GM23338 (cell line): ENCODE results near the gene TDRD7. TPM values are rescaled to one million over a fixed set of nuclear protein-coding genes. Genes with fewer than 3 reads are reported as not detected.

Experiments used
- ATAC-seq: fragments of 200-7000 bp; cut with Tn5 transposase; 3 replicates; pipeline ENCODE4 v1.9.1; 2020
- DNase-seq: peaks from one replicate; pipeline ENCODE4 v3.0.0-alpha.2; 2015; ENCODE audit warnings: low spot score
- H2AFZ ChIP-seq: fragments of 200-600 bp; sonication (generic); 2 replicates; pipeline ENCODE4 v1.8.0; 2016; ENCODE audit warnings: antibody characterized with exemption, mild to moderate bottlenecking, moderate library complexity
- H3F3A ChIP-seq: fragments of 200-600 bp; sonication (generic); replicated peaks from 2 replicates; pipeline ENCODE4 v1.8.0; 2017; ENCODE audit warnings: antibody characterized with exemption, mixed run types, low read depth
- H3K27ac ChIP-seq: fragments of 200-600 bp; sonication (generic); 2 replicates; pipeline ENCODE4 v1.6.1; 2016; ENCODE audit warnings: low read depth
- H3K27me3 ChIP-seq: fragments of 200-600 bp; sonication (generic); 2 replicates; pipeline ENCODE4 v1.8.0; 2016; ENCODE audit warnings: mild to moderate bottlenecking, mixed run types, moderate library complexity; ENCODE audit not compliant: insufficient read depth
- H3K36me3 ChIP-seq: fragments of 200-600 bp; sonication (generic); 2 replicates; pipeline ENCODE4 v1.8.0; 2016; ENCODE audit warnings: mild to moderate bottlenecking; ENCODE audit not compliant: insufficient read depth
- H3K4me1 ChIP-seq: fragments of 200-600 bp; sonication (generic); 2 replicates; pipeline ENCODE4 v1.8.0; 2016; ENCODE audit warnings: mild to moderate bottlenecking, moderate library complexity; ENCODE audit not compliant: insufficient read depth
- H3K4me2 ChIP-seq: fragments of 200-600 bp; sonication (generic); 2 replicates; pipeline ENCODE4 v1.7.1; 2017; ENCODE audit warnings: mixed run types
- H3K4me3 ChIP-seq: fragments of 200-600 bp; sonication (generic); 2 replicates; pipeline ENCODE4 v1.6.1; 2016; ENCODE audit warnings: mixed run types
- H3K79me2 ChIP-seq: fragments of 200-600 bp; sonication (generic); replicated peaks from 2 replicates; pipeline ENCODE4 v1.8.0; 2017; ENCODE audit warnings: mild to moderate bottlenecking; ENCODE audit not compliant: insufficient read depth
- H3K9me2 ChIP-seq: fragments of 200-600 bp; sonication (generic); 2 replicates; pipeline ENCODE4 v1.8.0; 2017; ENCODE audit not compliant: insufficient read depth
- H4K20me1 ChIP-seq: fragments of 200-600 bp; sonication (generic); replicated peaks from 2 replicates; pipeline ENCODE4 v1.8.0; 2017; ENCODE audit warnings: mild to moderate bottlenecking; ENCODE audit not compliant: insufficient read depth
- H3K27ac Mint-ChIP-seq: 2 replicates; pipeline ENCODE4 v1.8.0; 2020; ENCODE audit warnings: inconsistent platforms, mild to moderate bottlenecking, moderate library complexity, mixed read lengths
- H3K27me3 Mint-ChIP-seq: 3 replicates; pipeline ENCODE4 v1.8.0; 2022; ENCODE audit warnings: low read depth, mild to moderate bottlenecking, moderate library complexity, mixed read lengths, inconsistent platforms; ENCODE audit not compliant: insufficient read depth, poor library complexity
- H3K36me3 Mint-ChIP-seq: 3 replicates; pipeline ENCODE4 v1.8.0; 2021; ENCODE audit warnings: low read depth, mild to moderate bottlenecking, inconsistent platforms, moderate library complexity, mixed read lengths
- H3K4me1 Mint-ChIP-seq: 3 replicates; pipeline ENCODE4 v1.8.0; 2020; ENCODE audit warnings: mild to moderate bottlenecking, inconsistent platforms, mixed read lengths
- H3K4me3 Mint-ChIP-seq: 3 replicates; pipeline ENCODE4 v1.8.0; 2021; ENCODE audit warnings: moderate library complexity, mild to moderate bottlenecking, inconsistent platforms, mixed read lengths
- H3K9me3 Mint-ChIP-seq: 3 replicates; pipeline ENCODE4 v1.8.0; 2020; ENCODE audit warnings: moderate library complexity, mild to moderate bottlenecking, inconsistent platforms, mixed read lengths
- CREB1 ChIP-seq: fragments of 250-450 bp; sonication (Bioruptor Pico); IDR thresholded peaks from 2 replicates; pipeline ENCODE4 v1.5.0; 2020; ENCODE audit warnings: low read depth, mild to moderate bottlenecking, moderate library complexity
- EZH2 ChIP-seq: fragments of 200-600 bp; sonication (generic); IDR thresholded peaks from one replicate; pipeline ENCODE4 v1.8.0; 2017; ENCODE audit warnings: antibody characterized with exemption, mild to moderate bottlenecking, low read depth; ENCODE audit not compliant: unreplicated experiment
- JUNB ChIP-seq: IDR thresholded peaks from one replicate; pipeline ENCODE4 v1.6.1; 2016; ENCODE audit warnings: antibody characterized with exemption; ENCODE audit not compliant: unreplicated experiment
- STAT1 ChIP-seq: IDR thresholded peaks from one replicate; pipeline ENCODE4 v1.6.1; 2016; ENCODE audit warnings: antibody characterized with exemption; ENCODE audit not compliant: unreplicated experiment
- polyA plus RNA-seq: library from polyadenylated mRNA; unstranded; fragments of >200 nt; fragmentation: Nextera tagmentation; extraction: Ambion mirVana; gene quantifications from 2 replicates; pipeline ENCODE4 v1.2.1, GENCODE V29; 2016
- total RNA-seq: library from RNA; depleted of rRNA; stranded (reverse); fragments of >200 nt; shearing (Covaris generic); gene quantifications from 2 replicates; pipeline ENCODE4 v1.2.3, GENCODE V29; 2014
- TF ChIP-seq, protein P1 (sequence below): IDR thresholded peaks from one replicate; pipeline ENCODE4 v1.6.1; 2018; ENCODE audit warnings: antibody characterized with exemption; ENCODE audit not compliant: unreplicated experiment
- TF ChIP-seq, protein P2 (sequence below), 2 experiments: fragments of 200-600 bp in 1 of 2; sonication (generic) in 1 of 2; conservative IDR thresholded peaks; 2 replicates each; pipeline versions ENCODE4 v1.5.1 to v1.6.1; 2016 to 2017; ENCODE audit warnings: antibody characterized with exemption in 2 of 2, low read depth in 2 of 2, mild to moderate bottlenecking in 2 of 2, moderate library complexity in 1 of 2
- TF ChIP-seq, protein P3 (sequence below): fragments of 250-450 bp; sonication (Bioruptor Pico); IDR thresholded peaks from 2 replicates; pipeline ENCODE4 v1.5.0; 2020; ENCODE audit warnings: mild to moderate bottlenecking, moderate library complexity
- TF ChIP-seq, protein P4 (sequence below): IDR thresholded peaks from 2 replicates; pipeline ENCODE4 v1.6.1; 2016; ENCODE audit warnings: antibody characterized with exemption

TDRD7 gene
- total and polyA plus RNA-seq, 2 experiments from 2014 or later: 1.7 to 3.1 TPM

DNA sequence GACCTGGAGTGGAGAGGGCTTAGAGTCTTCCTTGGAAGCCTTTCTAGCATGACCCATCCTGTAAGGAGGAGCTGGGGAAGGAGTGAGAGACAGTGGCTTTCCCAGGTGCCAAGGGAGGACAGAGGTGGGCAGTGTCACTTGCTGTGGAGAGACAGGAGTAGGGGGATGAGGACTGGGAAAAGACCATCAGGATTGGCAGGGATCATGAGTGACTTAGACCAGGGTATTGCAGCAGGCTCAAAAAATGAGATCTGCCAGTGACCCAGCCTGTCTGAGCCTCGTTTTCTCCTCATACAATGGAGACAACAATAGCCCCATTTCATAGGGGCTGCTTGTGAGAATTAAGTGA, 91.9 kb downstream of the TDRD7 start (continued):
- TF ChIP-seq, protein P1, sequence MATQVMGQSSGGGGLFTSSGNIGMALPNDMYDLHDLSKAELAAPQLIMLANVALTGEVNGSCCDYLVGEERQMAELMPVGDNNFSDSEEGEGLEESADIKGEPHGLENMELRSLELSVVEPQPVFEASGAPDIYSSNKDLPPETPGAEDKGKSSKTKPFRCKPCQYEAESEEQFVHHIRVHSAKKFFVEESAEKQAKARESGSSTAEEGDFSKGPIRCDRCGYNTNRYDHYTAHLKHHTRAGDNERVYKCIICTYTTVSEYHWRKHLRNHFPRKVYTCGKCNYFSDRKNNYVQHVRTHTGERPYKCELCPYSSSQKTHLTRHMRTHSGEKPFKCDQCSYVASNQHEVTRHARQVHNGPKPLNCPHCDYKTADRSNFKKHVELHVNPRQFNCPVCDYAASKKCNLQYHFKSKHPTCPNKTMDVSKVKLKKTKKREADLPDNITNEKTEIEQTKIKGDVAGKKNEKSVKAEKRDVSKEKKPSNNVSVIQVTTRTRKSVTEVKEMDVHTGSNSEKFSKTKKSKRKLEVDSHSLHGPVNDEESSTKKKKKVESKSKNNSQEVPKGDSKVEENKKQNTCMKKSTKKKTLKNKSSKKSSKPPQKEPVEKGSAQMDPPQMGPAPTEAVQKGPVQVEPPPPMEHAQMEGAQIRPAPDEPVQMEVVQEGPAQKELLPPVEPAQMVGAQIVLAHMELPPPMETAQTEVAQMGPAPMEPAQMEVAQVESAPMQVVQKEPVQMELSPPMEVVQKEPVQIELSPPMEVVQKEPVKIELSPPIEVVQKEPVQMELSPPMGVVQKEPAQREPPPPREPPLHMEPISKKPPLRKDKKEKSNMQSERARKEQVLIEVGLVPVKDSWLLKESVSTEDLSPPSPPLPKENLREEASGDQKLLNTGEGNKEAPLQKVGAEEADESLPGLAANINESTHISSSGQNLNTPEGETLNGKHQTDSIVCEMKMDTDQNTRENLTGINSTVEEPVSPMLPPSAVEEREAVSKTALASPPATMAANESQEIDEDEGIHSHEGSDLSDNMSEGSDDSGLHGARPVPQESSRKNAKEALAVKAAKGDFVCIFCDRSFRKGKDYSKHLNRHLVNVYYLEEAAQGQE: no peak
- TF ChIP-seq, protein P2, sequence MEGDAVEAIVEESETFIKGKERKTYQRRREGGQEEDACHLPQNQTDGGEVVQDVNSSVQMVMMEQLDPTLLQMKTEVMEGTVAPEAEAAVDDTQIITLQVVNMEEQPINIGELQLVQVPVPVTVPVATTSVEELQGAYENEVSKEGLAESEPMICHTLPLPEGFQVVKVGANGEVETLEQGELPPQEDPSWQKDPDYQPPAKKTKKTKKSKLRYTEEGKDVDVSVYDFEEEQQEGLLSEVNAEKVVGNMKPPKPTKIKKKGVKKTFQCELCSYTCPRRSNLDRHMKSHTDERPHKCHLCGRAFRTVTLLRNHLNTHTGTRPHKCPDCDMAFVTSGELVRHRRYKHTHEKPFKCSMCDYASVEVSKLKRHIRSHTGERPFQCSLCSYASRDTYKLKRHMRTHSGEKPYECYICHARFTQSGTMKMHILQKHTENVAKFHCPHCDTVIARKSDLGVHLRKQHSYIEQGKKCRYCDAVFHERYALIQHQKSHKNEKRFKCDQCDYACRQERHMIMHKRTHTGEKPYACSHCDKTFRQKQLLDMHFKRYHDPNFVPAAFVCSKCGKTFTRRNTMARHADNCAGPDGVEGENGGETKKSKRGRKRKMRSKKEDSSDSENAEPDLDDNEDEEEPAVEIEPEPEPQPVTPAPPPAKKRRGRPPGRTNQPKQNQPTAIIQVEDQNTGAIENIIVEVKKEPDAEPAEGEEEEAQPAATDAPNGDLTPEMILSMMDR (conservative IDR thresholded peaks at IDR 0.05; ENCODE audit: low read depth in 2 of 2): no peak

DNA sequence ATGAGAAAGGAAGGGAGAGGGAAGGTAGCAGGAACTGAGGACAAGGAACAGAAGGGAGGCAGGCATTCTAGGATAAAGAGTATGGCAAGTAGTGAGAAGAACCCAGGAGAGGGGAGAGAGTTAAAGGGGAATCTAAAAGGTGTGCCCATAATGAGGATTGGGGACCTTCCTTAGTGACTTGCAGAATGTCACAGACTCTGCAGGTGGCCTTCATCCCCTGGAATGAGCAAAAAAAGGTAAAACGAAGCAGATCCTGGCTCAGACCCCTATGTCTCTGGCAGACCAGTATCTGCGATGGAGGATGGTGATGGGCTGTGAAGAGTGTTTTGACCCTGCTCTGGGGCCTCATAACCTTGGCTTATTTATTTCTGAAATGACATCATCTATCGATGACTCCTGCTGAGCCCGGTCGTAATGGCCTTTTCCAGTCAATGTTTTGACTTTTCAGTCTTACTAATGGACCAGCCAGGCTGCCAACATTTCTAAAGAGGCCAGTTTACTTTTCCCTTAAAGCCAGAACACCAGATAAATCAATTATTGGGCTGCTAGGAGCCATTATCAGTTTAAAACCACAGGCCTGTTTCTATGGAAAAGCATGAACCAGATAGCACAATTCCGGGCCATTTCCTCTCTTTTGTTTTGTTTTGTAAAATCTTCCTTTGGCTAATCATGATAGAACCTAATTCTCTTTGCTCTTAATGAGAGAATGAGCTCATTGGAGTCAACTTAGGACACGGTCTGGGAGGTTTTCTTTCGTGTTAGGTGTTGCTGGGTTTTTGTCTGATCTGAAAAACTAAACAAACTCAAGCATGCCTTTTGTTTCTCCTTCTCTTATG, 92.7 kb downstream of the TDRD7 start:
- no peak overlapping the region for H3K4me3 ChIP-seq
- H3K79me2 ChIP-seq: no peaks in the 10 kb centered on the region
- no peak for DNase-seq
- H3K36me3 Mint-ChIP-seq: peaks cover 2% of the 10 kb centered on the region; the same call in 1 of the 3 replicates
- no peaks in the 10 kb centered on the region for H3K9me2 ChIP-seq
- H3K9me3 Mint-ChIP-seq: no peaks in the 10 kb centered on the region
- peaks cover 11% of the 10 kb centered on the region for H3K4me1 ChIP-seq
- H3K4me2 ChIP-seq: no peak overlapping the region
- peaks cover 11% of the 10 kb centered on the region for H3K4me1 Mint-ChIP-seq
- no peaks in the 10 kb centered on the region for H4K20me1 ChIP-seq
- H3K27ac Mint-ChIP-seq: no peak overlapping the region
- H3K4me3 Mint-ChIP-seq: no peak overlapping the region; the same call in 2 of the 3 replicates
- peaks cover 42% of the 10 kb centered on the region for H3K27me3 Mint-ChIP-seq
- H3K27ac ChIP-seq: no peak overlapping the region
- no peaks in the 10 kb centered on the region; the same call in 1 of the 2 replicates for H3F3A ChIP-seq
- ATAC-seq: no peak
- H3K27me3 ChIP-seq: peaks cover 71% of the 10 kb centered on the region
- no peaks in the 10 kb centered on the region for H3K36me3 ChIP-seq
- H2AFZ ChIP-seq: no peak overlapping the region
- TF ChIP-seq, protein P2 (conservative IDR thresholded peaks at IDR 0.05; ENCODE audit: low read depth in 2 of 2): no peak
- TF ChIP-seq, protein P3, sequence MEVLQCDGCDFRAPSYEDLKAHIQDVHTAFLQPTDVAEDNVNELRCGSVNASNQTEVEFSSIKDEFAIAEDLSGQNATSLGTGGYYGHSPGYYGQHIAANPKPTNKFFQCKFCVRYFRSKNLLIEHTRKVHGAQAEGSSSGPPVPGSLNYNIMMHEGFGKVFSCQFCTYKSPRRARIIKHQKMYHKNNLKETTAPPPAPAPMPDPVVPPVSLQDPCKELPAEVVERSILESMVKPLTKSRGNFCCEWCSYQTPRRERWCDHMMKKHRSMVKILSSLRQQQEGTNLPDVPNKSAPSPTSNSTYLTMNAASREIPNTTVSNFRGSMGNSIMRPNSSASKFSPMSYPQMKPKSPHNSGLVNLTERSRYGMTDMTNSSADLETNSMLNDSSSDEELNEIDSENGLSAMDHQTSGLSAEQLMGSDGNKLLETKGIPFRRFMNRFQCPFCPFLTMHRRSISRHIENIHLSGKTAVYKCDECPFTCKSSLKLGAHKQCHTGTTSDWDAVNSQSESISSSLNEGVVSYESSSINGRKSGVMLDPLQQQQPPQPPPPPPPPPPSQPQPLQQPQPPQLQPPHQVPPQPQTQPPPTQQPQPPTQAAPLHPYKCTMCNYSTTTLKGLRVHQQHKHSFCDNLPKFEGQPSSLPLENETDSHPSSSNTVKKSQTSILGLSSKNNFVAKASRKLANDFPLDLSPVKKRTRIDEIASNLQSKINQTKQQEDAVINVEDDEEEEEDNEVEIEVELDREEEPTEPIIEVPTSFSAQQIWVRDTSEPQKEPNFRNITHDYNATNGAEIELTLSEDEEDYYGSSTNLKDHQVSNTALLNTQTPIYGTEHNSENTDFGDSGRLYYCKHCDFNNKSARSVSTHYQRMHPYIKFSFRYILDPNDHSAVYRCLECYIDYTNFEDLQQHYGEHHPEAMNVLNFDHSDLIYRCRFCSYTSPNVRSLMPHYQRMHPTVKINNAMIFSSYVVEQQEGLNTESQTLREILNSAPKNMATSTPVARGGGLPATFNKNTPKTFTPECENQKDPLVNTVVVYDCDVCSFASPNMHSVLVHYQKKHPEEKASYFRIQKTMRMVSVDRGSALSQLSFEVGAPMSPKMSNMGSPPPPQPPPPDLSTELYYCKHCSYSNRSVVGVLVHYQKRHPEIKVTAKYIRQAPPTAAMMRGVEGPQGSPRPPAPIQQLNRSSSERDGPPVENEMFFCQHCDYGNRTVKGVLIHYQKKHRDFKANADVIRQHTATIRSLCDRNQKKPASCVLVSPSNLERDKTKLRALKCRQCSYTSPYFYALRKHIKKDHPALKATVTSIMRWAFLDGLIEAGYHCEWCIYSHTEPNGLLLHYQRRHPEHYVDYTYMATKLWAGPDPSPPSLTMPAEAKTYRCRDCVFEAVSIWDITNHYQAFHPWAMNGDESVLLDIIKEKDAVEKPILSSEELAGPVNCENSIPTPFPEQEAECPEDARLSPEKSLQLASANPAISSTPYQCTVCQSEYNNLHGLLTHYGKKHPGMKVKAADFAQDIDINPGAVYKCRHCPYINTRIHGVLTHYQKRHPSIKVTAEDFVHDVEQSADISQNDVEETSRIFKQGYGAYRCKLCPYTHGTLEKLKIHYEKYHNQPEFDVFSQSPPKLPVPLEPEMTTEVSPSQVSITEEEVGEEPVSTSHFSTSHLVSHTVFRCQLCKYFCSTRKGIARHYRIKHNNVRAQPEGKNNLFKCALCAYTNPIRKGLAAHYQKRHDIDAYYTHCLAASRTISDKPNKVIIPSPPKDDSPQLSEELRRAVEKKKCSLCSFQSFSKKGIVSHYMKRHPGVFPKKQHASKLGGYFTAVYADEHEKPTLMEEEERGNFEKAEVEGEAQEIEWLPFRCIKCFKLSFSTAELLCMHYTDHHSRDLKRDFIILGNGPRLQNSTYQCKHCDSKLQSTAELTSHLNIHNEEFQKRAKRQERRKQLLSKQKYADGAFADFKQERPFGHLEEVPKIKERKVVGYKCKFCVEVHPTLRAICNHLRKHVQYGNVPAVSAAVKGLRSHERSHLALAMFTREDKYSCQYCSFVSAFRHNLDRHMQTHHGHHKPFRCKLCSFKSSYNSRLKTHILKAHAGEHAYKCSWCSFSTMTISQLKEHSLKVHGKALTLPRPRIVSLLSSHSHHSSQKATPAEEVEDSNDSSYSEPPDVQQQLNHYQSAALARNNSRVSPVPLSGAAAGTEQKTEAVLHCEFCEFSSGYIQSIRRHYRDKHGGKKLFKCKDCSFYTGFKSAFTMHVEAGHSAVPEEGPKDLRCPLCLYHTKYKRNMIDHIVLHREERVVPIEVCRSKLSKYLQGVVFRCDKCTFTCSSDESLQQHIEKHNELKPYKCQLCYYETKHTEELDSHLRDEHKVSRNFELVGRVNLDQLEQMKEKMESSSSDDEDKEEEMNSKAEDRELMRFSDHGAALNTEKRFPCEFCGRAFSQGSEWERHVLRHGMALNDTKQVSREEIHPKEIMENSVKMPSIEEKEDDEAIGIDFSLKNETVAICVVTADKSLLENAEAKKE: no peak
- TF ChIP-seq STAT1: no peak
- TF ChIP-seq JUNB: no peak
- TF ChIP-seq CREB1 (CRISPR knock-in tag): no peak
- TF ChIP-seq, protein P4, sequence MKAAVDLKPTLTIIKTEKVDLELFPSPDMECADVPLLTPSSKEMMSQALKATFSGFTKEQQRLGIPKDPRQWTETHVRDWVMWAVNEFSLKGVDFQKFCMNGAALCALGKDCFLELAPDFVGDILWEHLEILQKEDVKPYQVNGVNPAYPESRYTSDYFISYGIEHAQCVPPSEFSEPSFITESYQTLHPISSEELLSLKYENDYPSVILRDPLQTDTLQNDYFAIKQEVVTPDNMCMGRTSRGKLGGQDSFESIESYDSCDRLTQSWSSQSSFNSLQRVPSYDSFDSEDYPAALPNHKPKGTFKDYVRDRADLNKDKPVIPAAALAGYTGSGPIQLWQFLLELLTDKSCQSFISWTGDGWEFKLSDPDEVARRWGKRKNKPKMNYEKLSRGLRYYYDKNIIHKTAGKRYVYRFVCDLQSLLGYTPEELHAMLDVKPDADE: no peak
- TF ChIP-seq EZH2: no peak
